GM06990 (cell line): ENCODE measurements around the gene SLC6A3.
"Not testable (repeated sequence)": the region's sequence is repeated elsewhere in the genome, so short reads cannot be mapped to it uniquely, and the experiment has no call there.

Experiments
- DNase-seq: peaks from one replicate; pipeline ENCODE4 v3.0.0-alpha.2; 2011; ENCODE audit not compliant: insufficient read length; ENCODE audit errors: extremely low read depth
- H3K27me3 ChIP-seq: replicated peaks from 2 replicates; pipeline ENCODE4 v1.6.0; 2011; ENCODE audit warnings: low read length; ENCODE audit not compliant: control insufficient read depth, insufficient read depth
- H3K36me3 ChIP-seq: 2 replicates; pipeline ENCODE4 v1.5.1; 2011; ENCODE audit warnings: low read length; ENCODE audit not compliant: control insufficient read depth, insufficient read depth
- H3K4me3 ChIP-seq: replicated peaks from 2 replicates; pipeline ENCODE4 v1.5.1; 2011; ENCODE audit warnings: low read depth, mild to moderate bottlenecking, control low read depth, low read length
- CTCF ChIP-seq: IDR thresholded peaks from 2 replicates; pipeline ENCODE4 v1.5.1; 2011; ENCODE audit warnings: low read length, control low read depth, mild to moderate bottlenecking, inconsistent platforms; ENCODE audit not compliant: insufficient read depth, poor library complexity, severe bottlenecking

Gene SLC6A3

DNA sequence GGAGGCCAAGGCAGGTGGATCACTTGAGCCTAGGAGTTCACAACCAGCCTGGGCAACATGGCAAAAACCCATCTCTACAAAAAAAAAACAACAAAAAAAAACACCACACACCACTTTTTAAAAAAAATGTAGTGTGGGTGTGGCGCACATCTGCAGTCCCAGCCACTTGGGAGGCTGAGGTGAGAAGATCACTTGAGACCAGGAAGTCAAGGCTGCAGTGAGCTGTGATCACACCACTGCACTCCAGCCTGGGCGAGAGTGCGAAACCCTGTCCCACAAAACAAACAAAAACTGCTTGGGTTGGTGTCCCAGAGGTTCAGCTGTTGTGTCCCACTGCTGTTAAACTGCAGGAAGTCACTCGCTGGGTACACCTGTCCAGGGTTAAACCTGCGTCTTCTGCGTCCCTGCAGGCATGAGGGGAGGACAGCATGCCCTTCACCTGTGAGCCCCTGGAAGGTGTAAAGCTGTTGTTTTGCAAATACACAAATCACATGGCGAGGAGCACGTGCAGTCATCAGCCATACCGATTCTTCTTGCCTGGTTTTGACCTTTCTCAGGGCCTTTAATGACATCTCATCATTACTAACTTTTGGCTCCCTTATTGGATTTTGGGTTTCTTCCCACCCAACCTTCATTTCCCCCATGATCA is 71.1 kb downstream of the SLC6A3 start:
- H3K27me3 ChIP-seq: peaks cover 1% of the 10 kb centered on the region
- no peak for TF ChIP-seq CTCF
- DNase-seq: no peak
- no peak overlapping the region for H3K4me3 ChIP-seq
- H3K36me3 ChIP-seq: no peaks in the 10 kb centered on the region

- not testable (repeated sequence) for H3K36me3 ChIP-seq, DNase-seq, H3K27me3 ChIP-seq, H3K4me3 ChIP-seq
Measured at GRCh38 chr5:1371972-1372342, 73.3 kb downstream of the SLC6A3 start.

GRCh38 chr5:1371218-1371971 is 73.8 kb downstream of the SLC6A3 start:
- no peak for DNase-seq
- H3K4me3 ChIP-seq: no peak overlapping the region
- TF ChIP-seq CTCF: no peak
- H3K36me3 ChIP-seq: no peaks in the 10 kb centered on the region
- peaks cover 1% of the 10 kb centered on the region; the same call in 1 of the 2 replicates for H3K27me3 ChIP-seq

GRCh38 chr5:1370006-1370405 is 75.2 kb downstream of the SLC6A3 start:
- no peak for TF ChIP-seq CTCF
- no peak overlapping the region for H3K4me3 ChIP-seq
- DNase-seq: no peak
- H3K27me3 ChIP-seq: 0 out of 2 replicates have a peak, but pooled peaks cover 1% of the 10 kb centered on the region
- H3K36me3 ChIP-seq: no peaks in the 10 kb centered on the region

DNA sequence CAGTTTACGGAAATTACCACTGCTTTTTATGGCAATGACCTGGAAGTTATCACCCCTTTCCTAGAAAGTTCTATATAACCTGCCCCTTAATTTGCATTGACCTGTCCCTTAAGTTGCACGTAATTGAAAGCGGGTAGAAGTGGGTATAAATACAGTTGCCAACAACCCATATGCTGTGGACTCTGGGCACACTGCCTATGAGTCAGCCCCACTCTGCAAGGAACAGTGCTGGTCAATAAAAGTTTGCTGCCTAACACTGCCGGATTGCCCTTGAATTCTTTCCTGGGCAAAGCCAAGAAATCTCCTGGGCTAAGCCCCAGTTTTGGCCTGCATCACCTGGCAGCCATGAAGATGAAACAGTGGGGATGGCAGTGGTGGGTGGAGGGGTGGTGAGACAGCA is 76.5 kb downstream of the SLC6A3 start:
- no peak for DNase-seq
- 0 out of 2 replicates have a peak, but pooled peaks cover 1% of the 10 kb centered on the region for H3K27me3 ChIP-seq
- H3K36me3 ChIP-seq: no peaks in the 10 kb centered on the region
- no peak for TF ChIP-seq CTCF
- no peak overlapping the region for H3K4me3 ChIP-seq

DNA sequence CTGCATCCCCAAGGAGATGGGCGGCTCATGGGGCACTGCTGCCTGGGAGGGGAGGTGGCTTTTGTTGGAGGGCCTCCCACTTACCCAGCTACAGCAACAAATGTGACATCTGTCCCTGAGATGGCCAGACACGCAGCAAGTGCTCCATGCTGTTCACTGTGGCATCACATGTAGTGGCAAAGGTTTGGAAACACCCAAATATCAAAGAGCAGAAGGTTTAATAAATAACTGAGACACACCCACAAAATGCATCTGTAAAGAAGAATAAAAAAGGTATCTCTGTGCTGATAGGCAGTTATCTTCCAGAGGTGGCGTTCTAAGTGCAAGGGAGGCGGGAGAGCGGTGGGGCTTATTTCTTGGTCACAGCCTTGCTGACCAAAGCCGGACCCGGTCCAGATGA is 77.0 kb downstream of the SLC6A3 start:
- Histone ChIP-seq H3K4me3 (no peak overlapping the region), H3K36me3 (no peaks in the 10 kb centered on the region), H3K27me3 (0 out of 2 replicates have a peak, but pooled peaks cover under 1% of the 10 kb centered on the region)
- no peak for TF ChIP-seq CTCF
- no peak for DNase-seq
